ENCODE data around the gene CDKN1A.

The CDKN1A gene

DNA sequence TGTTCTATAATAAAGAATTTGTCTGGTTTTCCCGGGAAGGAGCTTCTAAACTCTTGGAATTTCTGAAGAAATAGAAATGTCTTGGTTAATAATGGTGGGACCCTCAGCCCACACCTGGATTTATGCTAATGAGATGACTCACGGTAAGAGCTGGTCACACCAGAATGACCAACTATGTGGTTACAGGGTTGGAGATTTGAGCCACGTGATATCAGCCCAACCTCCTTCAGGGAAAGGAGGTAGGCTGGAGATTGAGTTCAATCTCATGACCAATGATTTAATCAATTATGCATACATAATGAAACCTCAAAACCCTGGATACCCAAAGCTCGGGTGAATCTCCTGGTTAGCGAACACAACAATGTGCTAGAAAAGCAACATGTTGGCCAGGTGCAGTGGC is 22.1 kb upstream of the CDKN1A start:
- no peak for DNase-seq

DNA sequence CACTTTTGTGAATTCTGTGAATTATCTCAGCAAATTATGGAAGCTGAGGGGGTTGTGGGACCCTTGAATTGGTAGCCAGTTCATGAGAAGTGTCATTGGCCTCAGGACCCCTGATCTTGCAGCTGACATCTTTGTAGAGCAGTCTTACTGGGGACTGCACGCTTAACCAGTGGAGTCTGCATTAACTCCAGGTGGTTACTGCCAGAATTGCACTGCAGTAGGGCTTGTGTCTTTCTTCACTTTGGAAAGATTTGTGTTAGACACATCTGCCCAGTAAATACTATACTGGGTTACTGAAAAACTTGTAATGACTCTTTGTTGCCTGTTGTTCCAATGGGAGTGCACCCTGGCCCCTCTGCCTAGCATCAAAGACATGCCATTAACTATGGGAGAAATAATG is 21.2 kb upstream of the CDKN1A start:
- DNase-seq, result no peak

GRCh38 chr6:36657942-36658544 is 20.5 kb upstream of the CDKN1A start:
- DNase-seq, result no peak

DNA sequence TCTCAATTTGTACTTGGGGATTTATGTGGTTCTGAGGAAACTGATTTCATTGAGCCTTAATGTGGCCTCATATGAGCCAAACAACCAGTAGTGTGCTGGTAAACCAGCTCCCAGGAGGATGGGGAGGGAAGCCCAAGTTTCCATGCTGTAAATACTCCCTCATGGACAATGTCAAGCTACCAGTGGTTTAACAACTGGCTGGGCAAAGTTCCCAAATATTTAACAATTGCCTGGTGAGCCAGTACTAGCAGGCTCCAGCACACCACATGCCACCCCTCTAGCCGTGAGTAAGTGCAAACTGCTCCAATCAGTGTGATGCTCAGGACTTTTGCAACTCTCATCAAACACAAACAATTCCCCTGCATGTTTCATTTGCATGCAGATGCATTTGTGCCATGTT is 19.2 kb upstream of the CDKN1A start:
- DNase-seq, result no peak

GRCh38 chr6:36660771-36661471 is 17.6 kb upstream of the CDKN1A start:
- DNase-seq, result no peak

- DNase-seq, result no peak
These were observed 16.1 kb upstream of the CDKN1A start for GRCh38 chr6:36662380-36662779.

- DNase-seq, result no peak
These were observed 15.7 kb upstream of the CDKN1A start for GRCh38 chr6:36662827-36663256.

GRCh38 chr6:36663504-36664446 is 14.7 kb upstream of the CDKN1A start:
- no peak for DNase-seq

- DNase-seq, result no peak
These were observed 13.3 kb upstream of the CDKN1A start for GRCh38 chr6:36665180-36665579.

- DNase-seq, result no peak
These were observed 12.2 kb upstream of the CDKN1A start for GRCh38 chr6:36666287-36666686.

DNA sequence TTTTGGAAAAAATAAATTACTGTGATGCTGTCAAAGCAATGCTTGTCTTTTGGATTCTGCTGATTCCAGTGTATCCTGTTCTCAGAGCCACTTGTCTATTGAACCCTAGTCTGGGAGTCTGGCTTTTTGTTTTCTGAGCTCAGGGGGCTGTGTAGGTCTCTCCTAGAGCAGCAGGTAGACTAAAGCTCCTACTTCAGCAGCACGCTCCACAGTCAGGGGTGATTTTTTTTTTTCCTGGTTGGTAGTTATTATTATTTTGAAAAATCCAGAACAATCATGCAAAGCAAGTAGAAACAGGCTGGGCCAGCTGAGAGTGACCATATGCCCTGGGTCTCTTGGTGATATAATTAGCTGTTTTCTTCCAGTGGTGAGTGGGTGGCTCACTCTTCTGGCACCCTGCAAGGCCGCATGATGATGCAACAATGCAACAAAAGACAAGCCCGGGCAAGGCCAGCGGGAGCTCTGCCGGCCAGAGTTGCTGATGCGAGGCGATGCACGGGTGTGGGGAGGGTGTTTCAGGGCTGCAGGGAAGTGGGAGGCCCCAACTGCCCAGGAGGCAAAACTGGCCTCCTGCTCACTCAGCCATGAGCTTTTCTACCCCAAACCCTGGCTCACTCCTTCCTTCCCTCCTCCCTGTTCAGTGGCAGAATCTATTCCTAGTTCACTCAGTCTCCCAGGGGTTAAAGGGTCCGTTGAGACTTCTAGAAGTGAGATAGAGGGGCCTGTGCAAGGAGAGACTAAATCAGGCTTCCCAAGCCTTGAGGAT is 11.5 kb upstream of the CDKN1A start:
- DNase-seq, result no peak

DNA sequence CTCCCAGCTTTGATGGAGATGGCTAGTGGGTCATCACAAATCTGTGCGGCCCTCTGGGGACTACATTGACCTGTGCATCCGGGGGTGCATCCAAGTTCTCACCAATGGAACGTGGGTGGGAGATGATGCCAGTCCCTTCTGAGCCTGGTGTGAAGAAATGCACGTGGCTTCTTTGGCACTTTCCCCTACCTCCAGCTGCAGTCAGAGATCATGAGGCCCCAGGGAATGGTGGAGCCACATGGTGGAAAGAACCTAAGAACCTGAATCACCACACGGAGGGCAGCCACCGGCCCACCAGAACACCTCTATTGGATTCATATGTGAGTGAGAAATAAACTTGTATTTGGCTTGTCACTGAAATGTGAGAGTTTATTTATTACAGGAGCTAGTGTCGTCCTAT is 9.9 kb upstream of the CDKN1A start:
- no peak for DNase-seq

DNA sequence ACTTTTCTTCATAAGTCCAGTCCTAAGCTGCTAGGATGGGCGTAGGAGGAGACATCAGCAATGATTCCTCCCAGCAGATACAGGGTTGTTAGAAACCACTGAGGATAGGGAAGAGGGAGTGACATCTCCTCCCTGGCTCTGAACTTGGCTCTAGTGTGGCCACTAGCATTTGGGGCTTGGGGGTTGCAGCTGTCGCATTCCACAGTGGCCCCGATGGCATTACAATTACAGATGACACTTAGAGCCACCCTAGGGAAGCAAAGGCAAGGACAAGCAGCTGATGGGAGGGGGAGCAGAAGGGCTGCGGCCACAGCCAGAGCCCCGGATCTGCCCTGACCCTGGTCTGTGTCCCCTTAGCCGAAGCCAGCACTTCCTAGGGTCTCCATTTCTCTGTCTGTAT is 9.5 kb upstream of the CDKN1A start:
- no peak for DNase-seq

DNA sequence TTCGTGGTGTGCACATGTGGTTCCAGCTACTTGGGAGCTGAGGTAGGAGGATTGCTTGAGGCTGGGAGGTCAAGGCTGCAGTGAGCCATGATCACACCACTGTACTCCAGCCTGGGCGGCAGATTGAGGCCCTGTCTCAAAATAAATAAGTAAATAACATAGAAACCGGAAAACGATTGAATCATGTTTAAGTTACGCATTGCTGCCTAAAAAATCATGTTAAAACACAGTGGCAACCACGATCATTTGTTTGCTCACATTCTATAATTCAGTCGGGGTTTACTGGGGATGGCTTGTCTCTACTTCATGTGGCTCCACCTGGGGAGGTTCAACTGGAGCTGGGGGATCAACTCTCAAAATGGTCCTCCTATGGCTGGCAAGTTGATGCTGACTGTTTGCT is 8.2 kb upstream of the CDKN1A start:
- no peak for DNase-seq

- DNase-seq, result no peak
These were observed 6.7 kb upstream of the CDKN1A start for GRCh38 chr6:36671687-36672375.

GRCh38 chr6:36673882-36674281 is 4.6 kb upstream of the CDKN1A start:
- no peak for DNase-seq

- DNase-seq, result no peak
These were observed 3.6 kb upstream of the CDKN1A start for GRCh38 chr6:36674942-36675341.

DNA sequence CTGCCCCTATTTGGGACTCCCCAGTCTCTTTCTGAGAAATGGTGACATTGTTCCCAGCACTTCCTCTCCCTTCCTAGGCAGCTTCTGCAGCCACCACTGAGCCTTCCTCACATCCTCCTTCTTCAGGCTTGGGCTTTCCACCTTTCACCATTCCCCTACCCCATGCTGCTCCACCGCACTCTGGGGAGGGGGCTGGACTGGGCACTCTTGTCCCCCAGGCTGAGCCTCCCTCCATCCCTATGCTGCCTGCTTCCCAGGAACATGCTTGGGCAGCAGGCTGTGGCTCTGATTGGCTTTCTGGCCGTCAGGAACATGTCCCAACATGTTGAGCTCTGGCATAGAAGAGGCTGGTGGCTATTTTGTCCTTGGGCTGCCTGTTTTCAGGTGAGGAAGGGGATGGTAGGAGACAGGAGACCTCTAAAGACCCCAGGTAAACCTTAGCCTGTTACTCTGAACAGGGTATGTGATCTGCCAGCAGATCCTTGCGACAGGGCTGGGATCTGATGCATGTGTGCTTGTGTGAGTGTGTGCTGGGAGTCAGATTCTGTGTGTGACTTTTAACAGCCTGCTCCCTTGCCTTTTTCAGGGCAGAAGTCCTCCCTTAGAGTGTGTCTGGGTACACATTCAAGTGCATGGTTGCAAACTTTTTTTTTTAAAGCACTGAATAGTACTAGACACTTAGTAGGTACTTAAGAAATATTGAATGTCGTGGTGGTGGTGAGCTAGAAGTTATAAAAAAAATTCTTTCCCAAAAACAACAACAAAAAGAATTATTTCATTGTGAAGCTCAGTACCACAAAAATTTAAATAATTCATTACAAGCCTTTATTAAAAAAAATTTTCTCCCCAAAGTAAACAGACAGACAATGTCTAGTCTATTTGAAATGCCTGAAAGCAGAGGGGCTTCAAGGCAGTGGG is 2.1 kb upstream of the CDKN1A start:
- no peak for DNase-seq

DNA sequence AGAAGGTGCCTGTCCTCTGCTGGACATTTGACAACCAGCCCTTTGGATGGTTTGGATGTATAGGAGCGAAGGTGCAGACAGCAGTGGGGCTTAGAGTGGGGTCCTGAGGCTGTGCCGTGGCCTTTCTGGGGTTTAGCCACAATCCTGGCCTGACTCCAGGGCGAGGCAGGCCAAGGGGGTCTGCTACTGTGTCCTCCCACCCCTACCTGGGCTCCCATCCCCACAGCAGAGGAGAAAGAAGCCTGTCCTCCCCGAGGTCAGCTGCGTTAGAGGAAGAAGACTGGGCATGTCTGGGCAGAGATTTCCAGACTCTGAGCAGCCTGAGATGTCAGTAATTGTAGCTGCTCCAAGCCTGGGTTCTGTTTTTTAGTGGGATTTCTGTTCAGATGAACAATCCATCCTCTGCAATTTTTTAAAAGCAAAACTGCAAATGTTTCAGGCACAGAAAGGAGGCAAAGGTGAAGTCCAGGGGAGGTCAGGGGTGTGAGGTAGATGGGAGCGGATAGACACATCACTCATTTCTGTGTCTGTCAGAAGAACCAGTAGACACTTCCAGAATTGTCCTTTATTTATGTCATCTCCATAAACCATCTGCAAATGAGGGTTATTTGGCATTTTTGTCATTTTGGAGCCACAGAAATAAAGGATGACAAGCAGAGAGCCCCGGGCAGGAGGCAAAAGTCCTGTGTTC is 1.3 kb upstream of the CDKN1A start:
- no peak for DNase-seq

GRCh38 chr6:36677753-36678487 is 594 bp upstream of the CDKN1A start:
- DNase-seq, result no peak
